IMR-90 (cell line): ENCODE results near the gene ZNF398. TPM values are rescaled to one million over a fixed set of nuclear protein-coding genes. Genes with fewer than 3 reads are reported as not detected.

Experiments
- ATAC-seq: fragments of 200-7000 bp; cut with Tn5 transposase; 2 replicates; pipeline ENCODE4 v1.9.1; 2020; ENCODE audit warnings: low read depth, mild to moderate bottlenecking, moderate library complexity
- BruUV-seq: library from RNA; stranded (reverse); fragments of 400-500 nt; replicated peaks from 2 replicates; lab custom pipeline; 2021; lab: Mats Ljungman, UMichigan
- CTCF ChIA-PET: fragments of 300-600 bp; formaldehyde crosslinking; extraction: SDS; loops from one replicate; lab custom pipeline; 2021; ENCODE audit warnings: antibody characterized with exemption; lab: Yijun Ruan, JAX
- POLR2A ChIA-PET: fragments of 300-600 bp; sonication (Branson Sonifier 250); formaldehyde crosslinking; loops from one replicate; lab custom pipeline; 2022; ENCODE audit warnings: antibody characterized with exemption; ENCODE audit not compliant: unreplicated experiment; lab: Charles Lee
- DNase-seq: peaks from one replicate; pipeline ENCODE4 v3.0.0; 2013
- H2AFZ ChIP-seq: replicated peaks from 2 replicates; pipeline ENCODE3; 2013; ENCODE audit warnings: low read length, mild to moderate bottlenecking; ENCODE audit not compliant: poor library complexity
- H2AK5ac ChIP-seq: 2 replicates; pipeline ENCODE4 v1.6.1; 2013; ENCODE audit warnings: low read depth, low read length, inconsistent platforms
- H2AK9ac ChIP-seq: replicated peaks from 2 replicates; pipeline ENCODE3; 2013; ENCODE audit warnings: mild to moderate bottlenecking, low read depth, low read length, moderate library complexity; ENCODE audit not compliant: poor library complexity
- H2BK120ac ChIP-seq: 2 replicates; pipeline ENCODE4 v1.6.1; 2013; ENCODE audit warnings: low read depth, low read length, inconsistent platforms
- H2BK15ac ChIP-seq: 3 replicates; pipeline ENCODE4 v1.6.1; 2013; ENCODE audit warnings: low read depth, low read length, inconsistent platforms
- H2BK20ac ChIP-seq: 2 replicates; pipeline ENCODE4 v1.6.1; 2013; ENCODE audit warnings: low read depth, mild to moderate bottlenecking, inconsistent platforms, low read length, moderate library complexity
- H2BK5ac ChIP-seq: 2 replicates; pipeline ENCODE4 v1.6.1; 2013; ENCODE audit warnings: mild to moderate bottlenecking, low read depth, low read length, inconsistent platforms; ENCODE audit not compliant: poor library complexity, severe bottlenecking
- H3K14ac ChIP-seq: replicated peaks from 2 replicates; pipeline ENCODE4 v1.6.1; 2013; ENCODE audit warnings: low read depth, low read length, inconsistent platforms
- H3K18ac ChIP-seq: 2 replicates; pipeline ENCODE4 v1.6.1; 2013; ENCODE audit warnings: low read depth, low read length, control low read depth
- H3K23ac ChIP-seq: 2 replicates; pipeline ENCODE4 v1.6.1; 2013; ENCODE audit warnings: low read depth, low read length, inconsistent platforms
- H3K27ac ChIP-seq: 2 replicates; pipeline ENCODE4 v1.5.1; 2013; ENCODE audit warnings: mild to moderate bottlenecking, control low read depth, low read length; ENCODE audit not compliant: insufficient read depth
- H3K27me3 ChIP-seq: 2 replicates; pipeline ENCODE4 v1.6.1; 2013; ENCODE audit warnings: low read length; ENCODE audit not compliant: control insufficient read depth, insufficient read depth
- H3K36me3 ChIP-seq: 2 replicates; pipeline ENCODE4 v1.6.1; 2013; ENCODE audit warnings: low read length, mixed read lengths; ENCODE audit not compliant: control insufficient read depth, insufficient read depth
- H3K4ac ChIP-seq: 2 replicates; pipeline ENCODE4 v1.6.1; 2013; ENCODE audit warnings: low read depth, low read length, inconsistent platforms
- H3K4me1 ChIP-seq: 2 replicates; pipeline ENCODE4 v1.6.1; 2013; ENCODE audit warnings: low read length, mixed read lengths; ENCODE audit not compliant: control insufficient read depth, insufficient read depth
- H3K4me2 ChIP-seq: 2 replicates; pipeline ENCODE4 v1.6.1; 2013; ENCODE audit warnings: low read depth, mild to moderate bottlenecking, control low read depth, low read length, moderate library complexity
- H3K4me3 ChIP-seq: 2 replicates; pipeline ENCODE4 v1.5.1; 2013; ENCODE audit warnings: low read depth, mild to moderate bottlenecking, control low read depth, low read length, moderate library complexity; ENCODE audit not compliant: insufficient read depth
- H3K56ac ChIP-seq: 2 replicates; pipeline ENCODE4 v1.6.1; 2013; ENCODE audit warnings: low read length, inconsistent platforms; ENCODE audit not compliant: insufficient read depth; ENCODE audit errors: extremely low read depth
- H3K79me1 ChIP-seq, 2 experiments: 2 replicates each; pipeline ENCODE4 v1.6.1; 2013; ENCODE audit warnings: low read length in 2 of 2, inconsistent platforms in 1 of 2, low read depth in 1 of 2
- H3K9ac ChIP-seq: 2 replicates; pipeline ENCODE4 v1.6.1; 2013; ENCODE audit warnings: low read depth, low read length, control low read depth
- H3K9me1 ChIP-seq: 2 replicates; pipeline ENCODE4 v1.6.1; 2013; ENCODE audit warnings: low read length, inconsistent platforms; ENCODE audit not compliant: insufficient read depth
- H3K9me3 ChIP-seq: 2 replicates; pipeline ENCODE4 v1.6.1; 2013; ENCODE audit warnings: low read length; ENCODE audit not compliant: control insufficient read depth, insufficient read depth
- H4K20me1 ChIP-seq: 2 replicates; pipeline ENCODE4 v1.6.1; 2013; ENCODE audit warnings: low read length, inconsistent platforms; ENCODE audit not compliant: insufficient read depth
- H4K5ac ChIP-seq: 2 replicates; pipeline ENCODE4 v1.6.1; 2013; ENCODE audit warnings: mild to moderate bottlenecking, low read depth, low read length, control low read depth
- H4K8ac ChIP-seq, 2 experiments: 2 replicates each; pipeline ENCODE4 v1.6.1; 2013; ENCODE audit warnings: low read depth in 2 of 2, low read length in 2 of 2, control low read depth in 1 of 2, inconsistent platforms in 1 of 2
- H4K91ac ChIP-seq: 2 replicates; pipeline ENCODE4 v1.6.1; 2013; ENCODE audit warnings: low read depth, low read length, inconsistent platforms; ENCODE audit not compliant: insufficient read depth
- CEBPB ChIP-seq: IDR thresholded peaks from 2 replicates; pipeline ENCODE4 v1.6.1; 2012; ENCODE audit warnings: low read depth, low read length, improper control_type of control experiment
- CHD1 ChIP-seq: IDR thresholded peaks from 2 replicates; pipeline ENCODE4 v1.6.1; 2012; ENCODE audit warnings: low read depth, low read length, improper control_type of control experiment
- FOS ChIP-seq: fragments of 150-350 bp; IDR thresholded peaks from 2 replicates; pipeline ENCODE4 v1.6.1; 2016; ENCODE audit warnings: low read depth, low read length
- MAZ ChIP-seq: IDR thresholded peaks from 2 replicates; pipeline ENCODE4 v1.6.1; 2012; ENCODE audit warnings: low read depth, mild to moderate bottlenecking, low read length, improper control_type of control experiment, moderate library complexity, borderline replicate concordance
- NFE2L2 ChIP-seq: fragments of 150-350 bp; IDR thresholded peaks from 2 replicates; pipeline ENCODE4 v1.6.1; 2016; ENCODE audit warnings: low read depth, mild to moderate bottlenecking, low read length
- POLR2A ChIP-seq: IDR thresholded peaks from 2 replicates; pipeline ENCODE4 v1.6.1; 2012; ENCODE audit warnings: mild to moderate bottlenecking, low read depth, low read length
- RAD21 ChIP-seq: IDR thresholded peaks from 2 replicates; pipeline ENCODE4 v1.6.1; 2012; ENCODE audit warnings: low read length, improper control_type of control experiment
- RCOR1 ChIP-seq: IDR thresholded peaks from 2 replicates; pipeline ENCODE4 v1.6.1; 2012; ENCODE audit warnings: mild to moderate bottlenecking, low read length, improper control_type of control experiment; ENCODE audit not compliant: insufficient replicate concordance
- SMC3 ChIP-seq: fragments of 150-350 bp; IDR thresholded peaks from 2 replicates; pipeline ENCODE4 v1.6.1; 2016; ENCODE audit warnings: low read depth, mild to moderate bottlenecking, antibody characterized with exemption, low read length, moderate library complexity
- WGBS, 2 experiments: methylation state at CpG; one replicate each; pipeline versions ENCODE4 v1.1.5 to v1.1.7; 2013; ENCODE audit warnings: missing lambda C conversion rate in 2 of 2; ENCODE audit not compliant: insufficient read length in 1 of 2; ENCODE audit errors: extremely low coverage in 2 of 2; 5-methylcytosine and 5-hydroxymethylcytosine counted together
- dilution Hi-C: fragments of 300-500 bp; cut with HindIII; formaldehyde crosslinking; loops from one replicate; pipeline ENCODE4 v1.14.3; 2018; ENCODE audit warnings: low sequenced_read_pairs; ENCODE audit not compliant: unreplicated experiment
- in situ Hi-C: fragments of 300-500 bp; cut with MboI; formaldehyde crosslinking; loops from 3 replicates; pipeline ENCODE4 v1.14.3; 2019; ENCODE audit warnings: low sequenced_read_pairs, inconsistent platforms, mixed read lengths
- intact Hi-C: fragments of 100-400 bp; cut with micrococcal nuclease; formaldehyde crosslinking; loops from 2 replicates; pipeline ENCODE4 v1.10.0; 2022
- polyA plus RNA-seq, 3 experiments: library from polyadenylated mRNA; depleted of rRNA; stranded (reverse); fragments of >200 nt; gene quantifications; 2 replicates each; pipeline ENCODE4 v1.2.3, GENCODE V29; 2012; ENCODE audit warnings: low replicate concordance in 1 of 3
- total RNA-seq: library from RNA; depleted of rRNA; stranded (reverse); fragments of >200 nt; gene quantifications from 2 replicates; pipeline ENCODE4 v1.2.3, GENCODE V29; 2012
- TF ChIP-seq, protein P1 (sequence below): conservative IDR thresholded peaks from 2 replicates; pipeline ENCODE4 v1.5.1; 2012; ENCODE audit warnings: mild to moderate bottlenecking, low read depth, low read length, improper control_type of control experiment
- TF ChIP-seq, protein P2 (sequence below): fragments of 150-350 bp; IDR thresholded peaks from 2 replicates; pipeline ENCODE4 v1.6.1; 2017; ENCODE audit warnings: mild to moderate bottlenecking, antibody characterized with exemption, low read length, low read depth
- TF ChIP-seq, protein P3 (sequence below): fragments of 150-350 bp; IDR thresholded peaks from 2 replicates; pipeline ENCODE4 v1.6.1; 2016; ENCODE audit warnings: low read depth, mild to moderate bottlenecking, low read length, moderate library complexity, borderline replicate concordance

Gene ZNF398
- total and polyA plus RNA-seq, 2 of the 4 experiments (the other 2 are of a cell fraction) = 5.7 to 7.9 TPM

DNA sequence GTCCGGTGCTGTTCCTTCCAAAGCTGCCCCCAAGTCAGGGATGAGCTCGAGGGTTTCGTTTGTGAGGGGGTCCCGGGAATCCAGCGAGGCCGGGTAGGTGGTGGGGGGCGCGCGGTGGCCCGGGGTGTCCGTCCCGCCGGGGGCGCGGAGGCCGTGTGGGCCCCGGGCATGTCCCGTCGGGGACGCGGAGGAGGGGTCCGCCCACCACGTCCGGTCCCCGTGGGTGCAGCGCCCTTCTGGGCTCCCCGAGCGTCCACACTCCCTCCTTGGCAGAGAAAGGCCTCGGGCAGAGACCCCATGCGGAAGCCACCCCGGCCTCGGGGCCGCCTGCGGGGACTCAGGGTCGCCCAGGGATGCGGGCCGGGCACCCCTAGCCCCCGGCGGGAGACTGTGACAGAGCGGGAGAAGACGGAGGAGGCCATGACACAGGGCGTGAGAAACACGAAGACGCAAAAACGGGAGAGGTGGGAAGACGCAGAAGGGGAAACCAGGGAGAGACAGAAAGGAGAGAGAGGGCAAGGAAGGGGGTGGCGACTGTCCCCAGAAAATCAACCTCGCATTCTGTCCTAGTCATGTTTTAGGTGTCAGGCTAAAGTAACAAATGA lies 20.5 kb upstream of the ZNF398 start:
- ATAC-seq (peak; percentile 55), DNase-seq (no peak)
- TF ChIP-seq, protein P1, sequence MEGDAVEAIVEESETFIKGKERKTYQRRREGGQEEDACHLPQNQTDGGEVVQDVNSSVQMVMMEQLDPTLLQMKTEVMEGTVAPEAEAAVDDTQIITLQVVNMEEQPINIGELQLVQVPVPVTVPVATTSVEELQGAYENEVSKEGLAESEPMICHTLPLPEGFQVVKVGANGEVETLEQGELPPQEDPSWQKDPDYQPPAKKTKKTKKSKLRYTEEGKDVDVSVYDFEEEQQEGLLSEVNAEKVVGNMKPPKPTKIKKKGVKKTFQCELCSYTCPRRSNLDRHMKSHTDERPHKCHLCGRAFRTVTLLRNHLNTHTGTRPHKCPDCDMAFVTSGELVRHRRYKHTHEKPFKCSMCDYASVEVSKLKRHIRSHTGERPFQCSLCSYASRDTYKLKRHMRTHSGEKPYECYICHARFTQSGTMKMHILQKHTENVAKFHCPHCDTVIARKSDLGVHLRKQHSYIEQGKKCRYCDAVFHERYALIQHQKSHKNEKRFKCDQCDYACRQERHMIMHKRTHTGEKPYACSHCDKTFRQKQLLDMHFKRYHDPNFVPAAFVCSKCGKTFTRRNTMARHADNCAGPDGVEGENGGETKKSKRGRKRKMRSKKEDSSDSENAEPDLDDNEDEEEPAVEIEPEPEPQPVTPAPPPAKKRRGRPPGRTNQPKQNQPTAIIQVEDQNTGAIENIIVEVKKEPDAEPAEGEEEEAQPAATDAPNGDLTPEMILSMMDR = no peak
- TF ChIP-seq POLR2A (no peak), MAZ (no peak), SMC3 (no peak), RCOR1 (no peak), CHD1 (no peak), NFE2L2 (no peak), RAD21 (no peak), CEBPB (no peak), FOS (no peak)
- TF ChIP-seq, protein P2, sequence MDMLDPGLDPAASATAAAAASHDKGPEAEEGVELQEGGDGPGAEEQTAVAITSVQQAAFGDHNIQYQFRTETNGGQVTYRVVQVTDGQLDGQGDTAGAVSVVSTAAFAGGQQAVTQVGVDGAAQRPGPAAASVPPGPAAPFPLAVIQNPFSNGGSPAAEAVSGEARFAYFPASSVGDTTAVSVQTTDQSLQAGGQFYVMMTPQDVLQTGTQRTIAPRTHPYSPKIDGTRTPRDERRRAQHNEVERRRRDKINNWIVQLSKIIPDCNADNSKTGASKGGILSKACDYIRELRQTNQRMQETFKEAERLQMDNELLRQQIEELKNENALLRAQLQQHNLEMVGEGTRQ = no peak
- TF ChIP-seq, protein P3, sequence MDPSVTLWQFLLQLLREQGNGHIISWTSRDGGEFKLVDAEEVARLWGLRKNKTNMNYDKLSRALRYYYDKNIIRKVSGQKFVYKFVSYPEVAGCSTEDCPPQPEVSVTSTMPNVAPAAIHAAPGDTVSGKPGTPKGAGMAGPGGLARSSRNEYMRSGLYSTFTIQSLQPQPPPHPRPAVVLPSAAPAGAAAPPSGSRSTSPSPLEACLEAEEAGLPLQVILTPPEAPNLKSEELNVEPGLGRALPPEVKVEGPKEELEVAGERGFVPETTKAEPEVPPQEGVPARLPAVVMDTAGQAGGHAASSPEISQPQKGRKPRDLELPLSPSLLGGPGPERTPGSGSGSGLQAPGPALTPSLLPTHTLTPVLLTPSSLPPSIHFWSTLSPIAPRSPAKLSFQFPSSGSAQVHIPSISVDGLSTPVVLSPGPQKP = no peak
- peak overlapping the region; percentile 63 for H2BK120ac ChIP-seq
- H3K14ac ChIP-seq = peak overlapping the region; percentile 98
- peak overlapping the region; percentile 9; the same call in 1 of the 3 replicates for H2BK15ac ChIP-seq
- H3K18ac ChIP-seq = peak overlapping the region; percentile 8
- peak overlapping the region; percentile 100 for H3K23ac ChIP-seq
- H3K79me1 ChIP-seq = peaks cover 18 to 31% of the 10 kb centered on the region in 2 experiments
- H3K56ac ChIP-seq = peak overlapping the region; percentile 93
- dilution Hi-C loops = no loop called here
- BruUV-seq = no TSS peak
- H3K9ac ChIP-seq = peak overlapping the region; percentile 89
- peak overlapping the region; percentile 93 for H2AK5ac ChIP-seq
- peak overlapping the region; percentile 99 for H3K4ac ChIP-seq
- peak overlapping the region; percentile 83 for H4K5ac ChIP-seq
- H3K27ac ChIP-seq = peak overlapping the region; percentile 84
- peak overlapping the region; percentile 87 for H2BK5ac ChIP-seq
- no peaks in the 10 kb centered on the region for H4K20me1 ChIP-seq
- H3K4me3 ChIP-seq = peak overlapping the region; percentile 84
- intact Hi-C loops = loop anchor here (1.0 to 5.0 kb wide), 3 partner anchors 21 to 99 kb away; partner anchors contain the start of genes PDIA4, ZNF398 and ZNF786
- no peaks in the 10 kb centered on the region for H3K27me3 ChIP-seq
- H3K4me2 ChIP-seq = peak overlapping the region; percentile 85
- H3K9me3 ChIP-seq = peaks cover 4% of the 10 kb centered on the region
- no peaks in the 10 kb centered on the region; the same call in 1 of the 2 replicates for H3K9me1 ChIP-seq
- H4K8ac ChIP-seq = peak overlapping the region; percentile 88 to 93
- peak overlapping the region; percentile 95 for H2AK9ac ChIP-seq
- ChIA-PET POLR2A (no interaction called here), CTCF (interaction anchor here (0.5 to 0.7 kb wide), 4 partner anchors 20 to 73 kb away, joined by 3 to 7 read pairs (median 4); partner anchors contain the start of gene ZNF398)
- in situ Hi-C loops = no loop called here
- H2AFZ ChIP-seq = peak overlapping the region; percentile 100
- peaks cover 4% of the 10 kb centered on the region for H3K36me3 ChIP-seq
- peaks cover 3% of the 10 kb centered on the region for H3K4me1 ChIP-seq
- H4K91ac ChIP-seq = peak overlapping the region; percentile 94
- no peak overlapping the region for H2BK20ac ChIP-seq
- WGBS, 2 experiments = 0% methylated on average over 4 of the region's 48 CpGs; no CpG with 5 or more reads in 1 of the 2 experiments
